GM21723 (cell line): ENCODE data around the gene SOS1.
A peak's percentile ranks its signal among the peaks of the same experiment; 100 is the strongest.
"Not testable (repeated sequence)": the region's sequence is repeated elsewhere in the genome, so short reads cannot be mapped to it uniquely, and the experiment has no call there.

Experiments used
- ATAC-seq: cut with Tn5 transposase; IDR thresholded peaks from one replicate; pipeline ENCODE4 v1.9.1; 2021; ENCODE audit warnings: mild to moderate bottlenecking, moderate library complexity; ENCODE audit not compliant: unreplicated experiment

SOS1 gene

GRCh38 chr2:39139511-39140237 lies 18.8 kb upstream of the SOS1 start:
- no peak for ATAC-seq

- no peak for ATAC-seq
Measured at GRCh38 chr2:39138837-39139211, 18.0 kb upstream of the SOS1 start.

- ATAC-seq, result not testable (repeated sequence)
Measured at GRCh38 chr2:39138187-39138836, 17.5 kb upstream of the SOS1 start.

GRCh38 chr2:39136799-39137198 lies 15.9 kb upstream of the SOS1 start:
- ATAC-seq, result no peak

GRCh38 chr2:39135690-39136259 lies 14.9 kb upstream of the SOS1 start:
- no peak for ATAC-seq

- ATAC-seq, result no peak
Measured at GRCh38 chr2:39133215-39133851, 12.5 kb upstream of the SOS1 start.

GRCh38 chr2:39128919-39129391 lies 8.1 kb upstream of the SOS1 start:
- ATAC-seq, result peak; percentile 54

GRCh38 chr2:39127973-39128372 lies 7.1 kb upstream of the SOS1 start:
- ATAC-seq, result peak; percentile 43

- ATAC-seq, result no peak
Measured at GRCh38 chr2:39124746-39125057, 3.9 kb upstream of the SOS1 start.

GRCh38 chr2:39124000-39124745 lies 3.3 kb upstream of the SOS1 start:
- peak; percentile 61 for ATAC-seq

- no peak for ATAC-seq
Measured at GRCh38 chr2:39123436-39123999, 2.7 kb upstream of the SOS1 start.

GRCh38 chr2:39121523-39122063 lies 742 bp upstream of the SOS1 start:
- ATAC-seq, result no peak

- peak; percentile 18 for ATAC-seq
Measured at GRCh38 chr2:39120521-39120770, 405 bp downstream of the SOS1 start.

GRCh38 chr2:39119732-39120520 lies 925 bp downstream of the SOS1 start:
- peak; percentile 46 for ATAC-seq

GRCh38 chr2:39118786-39119499 lies 1.9 kb downstream of the SOS1 start:
- ATAC-seq, result no peak

GRCh38 chr2:39115556-39115955 lies 5.3 kb downstream of the SOS1 start:
- no peak for ATAC-seq

GRCh38 chr2:39114771-39115170 lies 6.1 kb downstream of the SOS1 start:
- ATAC-seq, result no peak

- no peak for ATAC-seq
Measured at GRCh38 chr2:39109537-39109936, 11.3 kb downstream of the SOS1 start.

- no peak for ATAC-seq
Measured at GRCh38 chr2:39108377-39108776, 12.5 kb downstream of the SOS1 start.
